Mucosa of descending colon (tissue), 3 donors: ENCODE measurements around the gene LAMTOR2. TPM values are rescaled to one million over a fixed set of nuclear protein-coding genes. Genes with fewer than 3 reads are reported as not detected.

Source experiments
- ATAC-seq: fragments of 200-7000 bp; cut with Tn5 transposase; one replicate; pipeline ENCODE4 v1.9.1; 2020; ENCODE audit warnings: mild to moderate bottlenecking, moderate library complexity
- DNase-seq, 3 donors: peaks; one replicate each; pipeline ENCODE4 v3.0.0-alpha.2; 2020
- H3K36me3 ChIP-seq: fragments of 200-600 bp; one replicate; pipeline ENCODE4 v1.8.0; 2021; ENCODE audit warnings: low read depth, mild to moderate bottlenecking
- H3K4me1 ChIP-seq: fragments of 200-600 bp; one replicate; pipeline ENCODE4 v1.8.0; 2021; ENCODE audit warnings: low read depth, mild to moderate bottlenecking
- H3K4me3 ChIP-seq: fragments of 200-600 bp; one replicate; pipeline ENCODE4 v1.8.0; 2021; ENCODE audit warnings: mild to moderate bottlenecking
- H3K9me3 ChIP-seq: fragments of 200-600 bp; one replicate; pipeline ENCODE4 v1.8.0; 2021; ENCODE audit warnings: mild to moderate bottlenecking
- CTCF ChIP-seq: fragments of 200-600 bp; IDR thresholded peaks from one replicate; pipeline ENCODE4 v1.8.0; 2022; ENCODE audit warnings: antibody characterized with exemption, mild to moderate bottlenecking
- intact Hi-C, 2 donors: fragments of 100-400 bp; cut with DNase I in 1 of 2; cut with micrococcal nuclease in 1 of 2; formaldehyde crosslinking; loops; one replicate each; pipeline versions ENCODE4 v1.11.0 to v1.11.1; 2022; cut with DNase I, micrococcal nuclease
- long read RNA-seq, 2 donors: library from polyadenylated mRNA; unstranded; transcript quantifications; one replicate each; pipeline ENCODE4 v2.0.0, GENCODE V29; 2019 to 2021
- total RNA-seq, 3 donors: library from RNA; stranded (reverse); fragmentation: NEBNext Ultra II Directional in 2 of 3; extraction: Animal tissue kit (Norgen Biotek cat#: 25700) in 2 of 3; gene quantifications; one replicate each; pipeline versions ENCODE4 v1.2.1 to v1.2.4, GENCODE V29; 2021 to 2023
- donor health status: DM: no; HTN: no; CAD: no; lungs with moderate emphysema.
- donor health status: DM: no; HTN: no; CAD: no.
- donor health status: DM: no; HTN: yes; CAD: no.

The LAMTOR2 gene
- total RNA-seq = 10 to 100 TPM; 49.8 to 73.4 (median 60.7) TPM
- long read RNA-seq, donor 1, transcript LAMTOR2-203 (4 exons, 655 nt) = major isoform, 28 of 34 reads
- long read RNA-seq, donor 1, partial matches to known transcripts = 1 of 34 reads
- long read RNA-seq, donor 1, other reads (novel, unspliced or antisense) = 1 of 34 reads
- long read RNA-seq, donor 2, transcript LAMTOR2-203 (4 exons, 655 nt) = major isoform, 45 of 50 reads
- long read RNA-seq, donor 2, partial matches to known transcripts = 1 of 50 reads
- long read RNA-seq, donor 2, other reads (novel, unspliced or antisense) = 3 of 50 reads

- H3K4me1 ChIP-seq = peaks cover 7% of the 10 kb centered on the region
- DNase-seq (peak; percentile 98 to 100 (median 99)), ATAC-seq (peak; percentile 90)
- TF ChIP-seq CTCF = no peak
- peak within 1 kb of the TSS; percentile 60 for H3K4me3 ChIP-seq
- no peaks in the 10 kb centered on the region for H3K9me3 ChIP-seq
- no peaks in the 10 kb centered on the region for H3K36me3 ChIP-seq
- intact Hi-C loops = no loop called here
These were observed at the start of gene LAMTOR2 for GRCh38 chr1:156054500-156055280. Gene LAMTOR2 (plus strand): TSS chr1:156054782. CDS start chr1:156054890, 108 bp downstream.

DNA sequence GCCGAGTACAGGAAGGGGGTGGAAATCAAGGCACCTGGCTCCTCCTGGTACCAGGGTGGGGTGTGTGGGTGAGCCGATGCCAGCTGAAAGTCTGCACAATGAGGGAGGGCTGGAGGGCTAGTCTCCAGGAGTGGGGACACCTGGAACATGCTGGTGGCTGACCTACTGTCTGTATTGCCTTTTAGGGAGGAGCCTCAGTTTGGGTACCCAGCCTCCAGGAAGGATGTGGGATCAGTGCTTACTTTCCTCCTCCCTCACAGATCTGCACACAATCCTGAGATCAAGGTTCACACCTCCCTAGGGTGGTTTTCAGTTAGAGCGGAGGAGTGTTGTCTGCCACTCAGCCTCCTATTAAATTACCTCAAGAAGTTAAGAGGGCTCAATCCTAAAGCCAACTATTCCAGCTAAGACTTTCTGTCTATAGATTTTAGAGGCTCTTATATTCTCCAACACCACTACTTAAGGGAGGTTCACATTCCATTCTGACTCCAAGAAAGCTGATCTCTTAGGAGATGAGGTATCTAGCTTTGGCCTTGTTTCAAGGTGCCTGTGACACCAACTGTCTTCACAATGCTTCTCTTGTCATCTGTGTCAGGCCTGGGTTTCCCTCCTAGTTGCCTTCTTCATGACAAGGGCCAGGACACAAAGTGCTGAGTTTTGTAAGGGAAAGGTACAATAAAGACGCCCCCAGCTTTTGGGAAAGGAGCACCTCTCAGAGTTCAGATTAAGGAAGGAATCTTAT lies 49.6 kb upstream of the LAMTOR2 start:
- no peak overlapping the region for H3K4me3 ChIP-seq

DNA sequence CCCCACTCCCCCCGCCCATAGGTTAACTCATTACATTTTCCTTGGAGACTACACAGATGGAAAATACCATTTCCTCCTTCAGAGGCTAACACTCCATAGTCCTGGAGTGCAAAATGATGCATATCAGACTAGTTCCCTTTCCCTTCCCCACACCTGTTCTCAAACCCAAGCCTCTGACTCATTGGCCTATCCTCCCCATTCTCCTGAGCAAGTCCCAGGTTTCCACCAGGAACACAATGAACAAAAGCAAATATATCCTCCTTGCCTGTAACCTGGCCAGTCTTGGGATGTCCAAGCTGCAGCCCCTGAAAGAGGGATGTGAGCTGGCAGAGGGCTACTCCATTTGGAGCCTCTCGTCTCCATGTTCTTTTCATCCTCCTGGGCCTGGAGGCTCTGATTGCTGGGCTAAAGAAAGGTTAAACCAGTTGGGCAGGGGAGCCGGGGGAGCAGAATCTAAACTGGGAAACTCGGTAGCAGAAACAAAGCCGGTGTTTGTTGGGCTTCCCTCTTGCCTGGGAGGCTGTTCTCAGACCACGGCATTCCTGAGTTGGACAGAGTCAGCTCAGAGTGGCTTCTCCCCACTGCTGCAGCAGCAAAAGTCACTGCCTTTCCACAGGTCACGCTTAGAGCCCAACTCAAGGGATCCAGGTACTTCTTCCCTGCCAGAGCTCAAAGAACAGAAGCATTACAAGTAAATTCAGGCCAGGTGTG lies 47.8 kb upstream of the LAMTOR2 start:
- H3K4me3 ChIP-seq = no peak overlapping the region
- peaks cover 14% of the 10 kb centered on the region for H3K36me3 ChIP-seq
- no peak for TF ChIP-seq CTCF
- DNase-seq (no peak), ATAC-seq (peak; percentile 12)
- peaks cover 6% of the 10 kb centered on the region for H3K4me1 ChIP-seq
- intact Hi-C loops = no loop called here
- no peaks in the 10 kb centered on the region for H3K9me3 ChIP-seq

More for the DNA sequence above, 49.6 kb upstream of the LAMTOR2 start:
- ATAC-seq = peak; percentile 77
- DNase-seq = peak; percentile 60 to 67 (median 65)
- H3K36me3 ChIP-seq = no peaks in the 10 kb centered on the region
- peaks cover 6% of the 10 kb centered on the region for H3K4me1 ChIP-seq
- intact Hi-C loops = no loop called here
- no peaks in the 10 kb centered on the region for H3K9me3 ChIP-seq
- no peak for TF ChIP-seq CTCF

GRCh38 chr1:156009404-156009803 lies 45.2 kb upstream of the LAMTOR2 start:
- DNase-seq = no peak
- intact Hi-C loops = no loop called here
- TF ChIP-seq CTCF = no peak
- ATAC-seq = no peak
- Histone ChIP-seq H3K9me3 (no peaks in the 10 kb centered on the region), H3K4me1 (peaks cover 6% of the 10 kb centered on the region), H3K4me3 (no peak overlapping the region), H3K36me3 (peaks cover 14% of the 10 kb centered on the region)
